Pancreas (tissue), 10 donors: Measurements from ENCODE around the gene ALLC. TPM values are rescaled to one million over a fixed set of nuclear protein-coding genes. Genes with fewer than 3 reads are reported as not detected.
"Not testable (repeated sequence)": the region's sequence is repeated elsewhere in the genome, so short reads cannot be mapped to it uniquely, and the experiment has no call there.

Experiments
- ATAC-seq, 4 donors: fragments of 200-7000 bp; cut with Tn5 transposase; one replicate each; pipeline versions ENCODE4 v1.8.0 to v1.9.1; 2020; ENCODE audit warnings: mild to moderate bottlenecking in 4 of 4, moderate library complexity in 4 of 4
- DNase-seq, 6 donors: peaks; one replicate each; pipeline ENCODE4 v3.0.0-alpha.2; 2020
- FAIRE-seq: peaks from 2 replicates; lab custom pipeline; 2012; peaks lifted over from hg19 to GRCh38; lab: Jason Lieb, UNC
- H3K27ac ChIP-seq, 4 donors: fragments of 200-600 bp; sonication (generic); 1 replicate in 3 of 4; 2 replicates in 1 of 4; pipeline versions ENCODE4 v1.5.0 to v1.8.0; 2020
- H3K27me3 ChIP-seq, 4 donors: fragments of 200-600 bp; one replicate each; pipeline ENCODE4 v1.8.0; 2021
- H3K36me3 ChIP-seq, 3 donors: fragments of 200-600 bp; sonication (generic) in 1 of 3; one replicate each; pipeline versions ENCODE4 v1.5.0 to v1.8.0; 2020 to 2021
- H3K4me1 ChIP-seq, 3 donors: fragments of 200-600 bp; one replicate each; pipeline ENCODE4 v1.8.0; 2021
- H3K4me3 ChIP-seq, 4 donors: fragments of 200-600 bp; sonication (generic) in 2 of 4; one replicate each; pipeline versions ENCODE4 v1.5.0 to v1.8.0; 2020 to 2021
- H3K9me3 ChIP-seq, 4 donors: fragments of 200-600 bp; one replicate each; pipeline ENCODE4 v1.8.0; 2021
- CTCF ChIP-seq, 4 donors: fragments of 200-600 bp; sonication (generic) in 3 of 4; IDR thresholded peaks; one replicate each; pipeline versions ENCODE4 v1.5.0 to v1.8.0; 2021; ENCODE audit warnings: antibody characterized with exemption in 4 of 4
- WGBS, 2 donors: extraction: QIAGEN DNeasy Blood & Tissue Kit; methylation state at CpG; one replicate each; pipeline ENCODE4 v1.1.7; 2013; 5-methylcytosine and 5-hydroxymethylcytosine counted together
- intact Hi-C, 3 donors: fragments of 100-400 bp; cut with DNase I; formaldehyde crosslinking; loops; one replicate each; pipeline versions ENCODE4 v1.11.1 to v1.14.2; 2022
- polyA plus RNA-seq, 2 donors: library from polyadenylated mRNA; stranded (reverse); fragments of 200-250 nt; gene quantifications; one replicate each; pipeline ENCODE4 v1.2.3, GENCODE V29; 2013
- total RNA-seq, 6 donors: library from RNA; stranded (reverse); fragmentation: NEBNext Ultra II Directional in 4 of 6; extraction: Animal tissue kit (Norgen Biotek cat#: 25700) in 4 of 6; gene quantifications; one replicate each; pipeline versions ENCODE4 v1.2.1 to v1.2.4, GENCODE V29; 2021 to 2023
- donor health status: healthy with polysubstance abuse.
- donor health status: DM: no; HTN: no; CAD: no; lungs with moderate emphysema.
- donor health status: DM: no; HTN: no; CAD: no.
- donor health status: control.
- donor health status: control.
- donor health status: Bipolar disorder and iron deficiency.
- donor health status: DM: yes; HTN: yes; CAD: no.
- donor health status: DM: no; HTN: no; CAD: no.
- donor health status: DM: no; HTN: no; CAD: no.
- donor health status: DM: yes; HTN: yes; CAD: no.

Gene ALLC
- total RNA-seq (not detected), polyA plus RNA-seq (under 1 TPM; 0.68 to 0.75 TPM)

DNA sequence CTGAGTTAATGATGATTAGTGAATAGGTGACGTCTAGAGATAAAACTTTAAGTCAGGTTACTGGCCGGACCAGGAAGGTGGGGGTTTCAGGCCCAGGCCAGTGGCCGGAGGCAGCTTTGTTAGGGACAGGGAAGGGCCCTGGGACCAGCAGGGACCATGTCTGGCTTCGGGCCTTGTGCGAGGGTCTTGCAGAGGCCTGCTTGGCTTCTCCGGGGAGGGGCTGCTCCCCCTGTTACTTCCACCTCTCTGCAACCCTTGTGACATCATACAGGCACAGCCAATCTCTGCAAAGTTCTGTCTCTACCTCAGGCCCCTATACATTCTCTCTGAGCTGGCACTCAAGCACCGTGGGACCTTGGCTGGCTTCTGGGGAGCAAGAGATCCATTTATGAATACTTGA is at the start of gene ALLC:
TSS of gene ALLC (plus strand) at position 320 of the 400 bp plus-strand sequence. CDS start 12,958 bp downstream, outside the sequence.
- no peak for TF ChIP-seq CTCF (IDR thresholded peaks at IDR 0.05)
- WGBS, 2 donors, result 87 to 89% methylated on average over 7 of the region's 7 CpGs
- FAIRE-seq (no peak), ATAC-seq (no peak), DNase-seq (no peak)
- Histone ChIP-seq H3K4me1 (no peaks in the 10 kb centered on the region), H3K4me3 (no peak within 1 kb of the TSS), H3K27ac (no peak within 1 kb of the TSS), H3K9me3 (no peaks in the 10 kb centered on the region), H3K36me3 (no peaks in the 10 kb centered on the region), H3K27me3 (no peaks in the 10 kb centered on the region)
- intact Hi-C loops, result no loop called here

- ATAC-seq, result no peak
- 61 to 81% methylated on average over 19 of the region's 19 CpGs for WGBS, 2 donors
- FAIRE-seq, result no peak
- Histone ChIP-seq H3K9me3 (no peaks in the 10 kb centered on the region), H3K4me3 (no peak overlapping the region), H3K27ac (no peak overlapping the region), H3K4me1 (no peaks in the 10 kb centered on the region), H3K36me3 (no peaks in the 10 kb centered on the region), H3K27me3 (no peaks in the 10 kb centered on the region)
- DNase-seq, result no peak
- intact Hi-C loops, result no loop called here
- no peak for TF ChIP-seq CTCF (IDR thresholded peaks at IDR 0.05)
Observed at GRCh38 chr2:3608373-3609278, 49.4 kb upstream of the ALLC start.

DNA sequence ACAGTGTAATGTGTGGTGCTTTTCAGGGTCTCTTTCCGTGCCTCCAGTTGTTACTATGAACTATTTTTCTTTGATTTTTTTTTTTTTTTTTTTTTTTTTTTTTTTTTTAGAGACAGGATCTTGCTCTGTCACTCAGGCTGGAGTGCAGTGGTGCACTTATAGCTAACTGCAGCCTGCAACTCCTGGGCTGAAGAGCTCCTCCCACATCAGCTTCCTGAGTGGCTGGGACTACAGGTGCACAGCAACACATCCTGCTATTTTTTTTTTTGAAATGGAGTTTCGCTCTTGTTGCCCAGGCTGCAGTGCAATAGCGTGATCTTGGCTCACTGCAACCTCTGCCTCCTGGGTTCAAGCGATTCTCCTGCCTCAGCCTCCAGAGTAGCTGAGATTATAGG is 48.7 kb upstream of the ALLC start:
- DNase-seq, H3K27me3 ChIP-seq, FAIRE-seq, H3K4me3 ChIP-seq, H3K27ac ChIP-seq, H3K36me3 ChIP-seq, H3K9me3 ChIP-seq, ATAC-seq, intact Hi-C loops, H3K4me1 ChIP-seq: not testable (repeated sequence)
- WGBS, 2 donors, result 74 to 78% methylated on average over 4 of the region's 4 CpGs

DNA sequence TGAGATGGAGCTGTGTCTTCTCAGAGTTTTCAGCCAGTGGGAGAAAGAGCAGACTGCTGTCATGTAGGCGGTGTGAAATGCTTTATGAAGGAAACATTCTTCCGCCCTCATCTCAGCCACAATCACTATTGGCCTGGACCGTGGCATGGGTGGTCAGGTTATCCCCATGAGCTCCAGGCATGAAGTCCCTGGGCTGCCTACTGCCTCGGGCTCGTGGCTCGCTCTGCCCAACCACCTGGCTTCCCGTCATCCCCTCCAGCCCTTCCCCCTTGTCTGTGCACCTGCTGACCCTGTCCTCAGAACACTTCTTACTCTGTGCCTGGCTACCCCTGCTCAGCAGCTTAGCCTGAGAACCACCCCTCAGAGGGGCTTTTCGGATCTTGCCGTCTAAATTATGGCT is 47.6 kb upstream of the ALLC start:
- WGBS, 2 donors, result 82 to 91% methylated on average over 9 of the region's 9 CpGs
- Histone ChIP-seq H3K4me1 (no peaks in the 10 kb centered on the region), H3K27ac (no peak overlapping the region), H3K36me3 (no peaks in the 10 kb centered on the region), H3K27me3 (no peaks in the 10 kb centered on the region), H3K4me3 (no peak overlapping the region), H3K9me3 (no peaks in the 10 kb centered on the region)
- no peak for TF ChIP-seq CTCF (IDR thresholded peaks at IDR 0.05)
- DNase-seq (no peak), ATAC-seq (no peak), FAIRE-seq (no peak)
- intact Hi-C loops, result no loop called here

GRCh38 chr2:3610881-3611505 is 47.0 kb upstream of the ALLC start:
- no peaks in the 10 kb centered on the region for H3K27me3 ChIP-seq
- TF ChIP-seq CTCF (IDR thresholded peaks at IDR 0.05), result no peak
- WGBS, 2 donors, result 71 to 86% methylated on average over 23 of the region's 23 CpGs
- intact Hi-C loops, result no loop called here
- H3K27ac ChIP-seq, result no peak overlapping the region
- no peaks in the 10 kb centered on the region for H3K9me3 ChIP-seq
- H3K4me1 ChIP-seq, result no peaks in the 10 kb centered on the region
- no peaks in the 10 kb centered on the region for H3K36me3 ChIP-seq
- DNase-seq (no peak), FAIRE-seq (no peak), ATAC-seq (no peak)
- no peak overlapping the region for H3K4me3 ChIP-seq
